ENCODE data around the gene GAA. TPM values are rescaled to one million over a fixed set of nuclear protein-coding genes. Genes with fewer than 3 reads are reported as not detected.

GAA gene
- total RNA-seq, 1 experiment from 2014 or later = 131 TPM

DNA sequence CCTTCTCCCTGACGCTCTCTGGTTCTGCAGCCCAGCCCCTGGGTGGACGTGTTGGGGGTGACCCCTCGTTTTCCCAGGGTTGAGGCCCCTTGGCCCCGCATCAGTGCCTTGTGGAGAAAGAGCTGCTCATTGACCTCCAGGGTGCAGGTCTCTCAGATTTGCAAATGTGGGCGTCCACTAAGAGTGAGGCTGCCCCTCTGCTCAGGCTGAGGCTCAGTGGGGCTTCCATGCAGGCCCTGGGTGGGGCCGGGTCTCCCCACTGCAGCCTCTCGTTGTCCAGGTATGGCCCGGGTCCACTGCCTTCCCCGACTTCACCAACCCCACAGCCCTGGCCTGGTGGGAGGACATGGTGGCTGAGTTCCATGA is 9.0 kb downstream of the GAA start:
- RAD21 ChIA-PET (ENCODE audit: low non-redundant PET in 1 of 2, low total read pairs in 2 of 2, uncharacterized antibody in 2 of 2, unreplicated experiment in 2 of 2) = no interaction called here
- Histone ChIP-seq H3K4me3 (replicated peaks in 1 of 2; ENCODE audit: low read depth in 1 of 2, low read length in 2 of 2) (no peak overlapping the region), H3K9ac (ENCODE audit: low read length) (no peak overlapping the region), H2AFZ (ENCODE audit: low read depth, low read length, poor library complexity, severe bottlenecking) (no peak overlapping the region), H3K27me3 (ENCODE audit: insufficient read depth, low read length) (no peaks in the 10 kb centered on the region), H3K36me3 (ENCODE audit: control insufficient read depth in 1 of 2, insufficient read depth in 2 of 2, low read length in 2 of 2) (peaks cover 0 to 9% of the 10 kb centered on the region in 2 experiments; a peak in 2 of 4 replicates), H3K4me1 (ENCODE audit: control insufficient read depth in 1 of 2, insufficient read depth in 2 of 2, low read length in 2 of 2) (no peaks in the 10 kb centered on the region), H3K4me2 (ENCODE audit: low read length) (no peak overlapping the region), H3K9me3 (ENCODE audit: control insufficient read depth in 1 of 2, insufficient read depth in 1 of 2, low read depth in 1 of 2, low read length in 2 of 2) (no peaks in the 10 kb centered on the region), H3K9me2 (ENCODE audit: insufficient read depth) (no peaks in the 10 kb centered on the region), H4K20me1 (ENCODE audit: insufficient read depth) (no peaks in the 10 kb centered on the region), H3K79me2 (ENCODE audit: insufficient read depth, low read length) (no peaks in the 10 kb centered on the region), H3K27ac (ENCODE audit: low read depth, low read length) (no peak overlapping the region)
- BruUV-seq (replicated peaks) = no TSS peak
- DNase-seq (ENCODE audit: low read depth, low spot score) (no peak), ATAC-seq (no peak)
- TF ChIP-seq ZFX (IDR thresholded peaks at IDR 0.05) (no peak), SIN3A (IDR thresholded peaks at IDR 0.05; ENCODE audit: low read depth) (no peak), CBX3 (IDR thresholded peaks at IDR 0.05; ENCODE audit: low read depth) (no peak), EGR1 (IDR thresholded peaks at IDR 0.05; ENCODE audit: low read depth) (no peak), CEBPB (IDR thresholded peaks at IDR 0.05; ENCODE audit: low read depth) (no peak)
- TF ChIP-seq, protein P1, sequence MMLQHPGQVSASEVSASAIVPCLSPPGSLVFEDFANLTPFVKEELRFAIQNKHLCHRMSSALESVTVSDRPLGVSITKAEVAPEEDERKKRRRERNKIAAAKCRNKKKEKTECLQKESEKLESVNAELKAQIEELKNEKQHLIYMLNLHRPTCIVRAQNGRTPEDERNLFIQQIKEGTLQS (IDR thresholded peaks at IDR 0.05) = no peak
- intact Hi-C loops (cut with micrococcal nuclease) = no loop called here
- CTCF ChIA-PET = interaction anchor here (1.1 kb wide), 1 partner anchor 9 kb away, joined by 4 read pairs; the partner anchor contains the start of gene GAA
- POLR2A ChIA-PET = no interaction called here

DNA sequence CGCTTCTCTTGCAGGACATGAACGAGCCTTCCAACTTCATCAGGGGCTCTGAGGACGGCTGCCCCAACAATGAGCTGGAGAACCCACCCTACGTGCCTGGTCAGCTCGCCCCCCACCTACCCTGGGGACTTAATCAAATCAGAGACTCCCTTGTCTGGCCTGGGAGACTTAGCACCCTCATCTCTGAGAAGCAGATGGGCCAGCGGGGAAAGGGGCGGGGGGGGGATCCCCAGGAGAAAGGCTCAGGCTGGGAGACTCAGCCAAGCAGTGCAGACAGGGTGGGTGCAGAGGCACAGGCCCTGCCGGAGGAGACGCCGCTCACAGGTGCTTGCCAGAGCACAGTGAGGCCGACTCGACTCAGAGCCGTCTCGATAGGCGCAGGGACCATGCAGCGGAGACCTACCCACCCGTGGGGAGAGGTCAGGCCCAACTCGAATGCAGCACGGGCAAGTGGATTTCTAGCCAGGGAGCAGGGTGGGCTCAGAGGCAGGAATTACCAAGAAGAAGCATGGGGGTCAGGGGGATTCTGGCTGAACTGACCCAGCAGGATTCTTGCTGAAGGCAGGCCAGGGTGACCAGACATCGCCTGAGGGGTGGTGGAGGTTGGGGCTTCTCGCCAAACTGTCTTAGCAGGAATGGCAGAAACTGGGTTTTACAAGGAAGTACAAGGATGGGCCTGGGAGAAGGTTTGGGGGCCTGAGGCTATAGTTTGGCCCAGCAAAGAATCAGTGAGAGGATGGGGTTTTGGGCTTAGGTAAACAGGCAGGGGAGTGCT is 9.7 kb downstream of the GAA start:
- H3K36me3 ChIP-seq (ENCODE audit: control insufficient read depth in 1 of 2, insufficient read depth in 2 of 2, low read length in 2 of 2) = peaks cover 0 to 6% of the 10 kb centered on the region in 2 experiments; a peak in 2 of 4 replicates
- H3K4me3 ChIP-seq (replicated peaks in 1 of 2; ENCODE audit: low read depth in 1 of 2, low read length in 2 of 2) = no peak overlapping the region
- H3K79me2 ChIP-seq (ENCODE audit: insufficient read depth, low read length) = no peaks in the 10 kb centered on the region
- DNase-seq (ENCODE audit: low read depth, low spot score) (no peak), ATAC-seq (no peak)
- no peaks in the 10 kb centered on the region for H3K27me3 ChIP-seq (ENCODE audit: insufficient read depth, low read length)
- H2AFZ ChIP-seq (ENCODE audit: low read depth, low read length, poor library complexity, severe bottlenecking) = no peak overlapping the region
- TF ChIP-seq RAD21 (IDR thresholded peaks at IDR 0.05; ENCODE audit: low read depth) (no peak), YY1 (IDR thresholded peaks at IDR 0.05; ENCODE audit: extremely low read depth, insufficient replicate concordance, low read depth, low read length) (no peak), POLR2A (IDR thresholded peaks at IDR 0.05; ENCODE audit: borderline replicate concordance, extremely low read depth, insufficient read depth, insufficient read length) (no peak), ELF1 (IDR thresholded peaks at IDR 0.05; ENCODE audit: borderline replicate concordance, low read depth) (no peak), TCF7L2 (IDR thresholded peaks at IDR 0.05; ENCODE audit: borderline replicate concordance, extremely low read depth, insufficient read depth, insufficient read length) (no peak), FOSL1 (IDR thresholded peaks at IDR 0.05; ENCODE audit: low read depth) (no peak), ZBTB33 (IDR thresholded peaks at IDR 0.05; ENCODE audit: extremely low read depth, insufficient replicate concordance, low read length) (no peak), CEBPB (IDR thresholded peaks at IDR 0.05; ENCODE audit: low read depth) (no peak), EGR1 (IDR thresholded peaks at IDR 0.05; ENCODE audit: low read depth) (no peak), JUND (IDR thresholded peaks at IDR 0.05) (no peak), CBX3 (IDR thresholded peaks at IDR 0.05; ENCODE audit: low read depth) (no peak)
- TF ChIP-seq, protein P2, sequence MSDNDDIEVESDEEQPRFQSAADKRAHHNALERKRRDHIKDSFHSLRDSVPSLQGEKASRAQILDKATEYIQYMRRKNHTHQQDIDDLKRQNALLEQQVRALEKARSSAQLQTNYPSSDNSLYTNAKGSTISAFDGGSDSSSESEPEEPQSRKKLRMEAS (IDR thresholded peaks at IDR 0.05) = no peak
- TF ChIP-seq, protein P1 (IDR thresholded peaks at IDR 0.05) = no peak
- H3K27ac ChIP-seq (ENCODE audit: low read depth, low read length) = no peak overlapping the region
- H3K9ac ChIP-seq (ENCODE audit: low read length) = no peak overlapping the region
- ChIA-PET RAD21 (ENCODE audit: low non-redundant PET in 1 of 2, low total read pairs in 2 of 2, uncharacterized antibody in 2 of 2, unreplicated experiment in 2 of 2) (no interaction called here), POLR2A (interaction anchor here (1.7 kb wide), 1 partner anchor 9 kb away, joined by 5 read pairs; the partner anchor contains the start of gene GAA), CTCF (no interaction called here)
- H3K9me3 ChIP-seq (ENCODE audit: control insufficient read depth in 1 of 2, insufficient read depth in 1 of 2, low read depth in 1 of 2, low read length in 2 of 2) = no peaks in the 10 kb centered on the region
- no TSS peak for BruUV-seq (replicated peaks)
- intact Hi-C loops (cut with micrococcal nuclease) = no loop called here
- no peaks in the 10 kb centered on the region for H3K9me2 ChIP-seq (ENCODE audit: insufficient read depth)
- no peaks in the 10 kb centered on the region for H4K20me1 ChIP-seq (ENCODE audit: insufficient read depth)
- H3K4me2 ChIP-seq (ENCODE audit: low read length) = no peak overlapping the region
- H3K4me1 ChIP-seq (ENCODE audit: control insufficient read depth in 1 of 2, insufficient read depth in 2 of 2, low read length in 2 of 2) = no peaks in the 10 kb centered on the region

All from HCT116 (cell line).